B cell (primary cell): Measurements from ENCODE around the gene PYHIN1. TPM values are rescaled to one million over a fixed set of nuclear protein-coding genes. Genes with fewer than 3 reads are reported as not detected.

ENCODE experiments used
- ATAC-seq: fragments of 200-7000 bp; cut with Tn5 transposase; one replicate; pipeline ENCODE4 v1.10.0; 2021; ENCODE audit warnings: low read depth, mild to moderate bottlenecking, moderate number of reproducible peaks, moderate library complexity
- CTCF ChIA-PET: fragments of 350-600 bp; sonication (Branson Sonifier 250); formaldehyde crosslinking; loops from one replicate; lab custom pipeline; 2021; ENCODE audit warnings: antibody characterized with exemption, inconsistent platforms; lab: Charles Lee
- POLR2A ChIA-PET: fragments of 350-600 bp; sonication (Branson Sonifier 250); formaldehyde crosslinking; loops from one replicate; lab custom pipeline; 2021; ENCODE audit warnings: antibody characterized with exemption; lab: Charles Lee
- DNase-seq: peaks from one replicate; pipeline ENCODE4 v3.0.0; 2013
- H2AFZ ChIP-seq: 2 replicates; pipeline ENCODE4 v1.6.1; 2012; ENCODE audit warnings: mild to moderate bottlenecking, low read depth, low read length; ENCODE audit not compliant: insufficient read depth, poor library complexity, severe bottlenecking
- H3K27ac ChIP-seq, 2 donors: 1 replicate in 1 of 2; 2 replicates in 1 of 2; pipeline ENCODE4 v1.5.1; 2012 to 2013; ENCODE audit warnings: low read length in 2 of 2, mild to moderate bottlenecking in 2 of 2, moderate library complexity in 1 of 2
- H3K27me3 ChIP-seq, 4 experiments: fragments of 200-600 bp in 1 of 4; sonication (generic) in 1 of 4; replicated peaks in 1 of 4; 1 replicate in 2 of 4; 2 replicates in 2 of 4; pipeline versions ENCODE4 v1.6.1 to v1.7.0; 2013 to 2016; ENCODE audit warnings: low read length in 3 of 4, mild to moderate bottlenecking in 2 of 4, mixed read lengths in 1 of 4, moderate library complexity in 1 of 4; ENCODE audit not compliant: insufficient read depth in 4 of 4, control insufficient read depth in 3 of 4; ENCODE audit errors: control extremely low read depth in 1 of 4
- H3K36me3 ChIP-seq, 2 experiments: replicated peaks in 1 of 2; 1 replicate in 1 of 2; 2 replicates in 1 of 2; pipeline versions ENCODE4 v1.6.1 to v1.7.1; 2013; ENCODE audit warnings: low read length in 1 of 2; ENCODE audit not compliant: insufficient read depth in 2 of 2, control insufficient read depth in 1 of 2; ENCODE audit errors: control extremely low read depth in 1 of 2, extremely low read depth in 1 of 2
- H3K4me1 ChIP-seq, 2 donors: fragments of 200-600 bp in 1 of 2; sonication (generic) in 1 of 2; 1 replicate in 1 of 2; 2 replicates in 1 of 2; pipeline versions ENCODE4 v1.5.1 to v1.6.1; 2013 to 2017; ENCODE audit warnings: low read length in 2 of 2; ENCODE audit not compliant: control insufficient read depth in 2 of 2, insufficient read depth in 2 of 2
- H3K4me2 ChIP-seq: replicated peaks from 2 replicates; pipeline ENCODE3; 2012; ENCODE audit warnings: mild to moderate bottlenecking, low read depth, low read length; ENCODE audit not compliant: poor library complexity, severe bottlenecking
- H3K4me3 ChIP-seq, 5 experiments: fragments of 200-600 bp in 1 of 5; sonication (generic) in 1 of 5; 1 replicate in 3 of 5; 2 replicates in 2 of 5; pipeline versions ENCODE4 v1.5.1 to v1.7.0; 2011 to 2016; ENCODE audit warnings: low read length in 4 of 5, mild to moderate bottlenecking in 4 of 5, low read depth in 2 of 5, control low read depth in 1 of 5, moderate library complexity in 1 of 5; ENCODE audit not compliant: insufficient read depth in 1 of 5; ENCODE audit errors: control extremely low read depth in 1 of 5, extremely low read depth in 1 of 5
- H3K79me2 ChIP-seq: fragments of 200-600 bp; sonication (generic); one replicate; pipeline ENCODE4 v1.6.0; 2016; ENCODE audit warnings: low read length; ENCODE audit not compliant: control insufficient read depth, insufficient read depth
- H3K9ac ChIP-seq: fragments of 200-600 bp; sonication (generic); 2 replicates; pipeline ENCODE4 v1.6.1; 2017; ENCODE audit warnings: mild to moderate bottlenecking, low read length, moderate library complexity
- H3K9me3 ChIP-seq, 3 donors: one replicate each; pipeline versions ENCODE4 v1.6.1 to v1.7.1; 2013; ENCODE audit warnings: low read length in 2 of 3; ENCODE audit not compliant: control insufficient read depth in 2 of 3, insufficient read depth in 1 of 3; ENCODE audit errors: control extremely low read depth in 1 of 3
- H4K20me1 ChIP-seq: 2 replicates; pipeline ENCODE4 v1.6.0; 2012; ENCODE audit warnings: mild to moderate bottlenecking, low read length; ENCODE audit not compliant: insufficient read depth, control insufficient read depth, poor library complexity, severe bottlenecking
- H3K27ac Mint-ChIP-seq: one replicate; pipeline ENCODE4 v1.8.0; 2021; ENCODE audit warnings: mixed read lengths
- H3K27me3 Mint-ChIP-seq: one replicate; pipeline ENCODE4 v1.8.0; 2021; ENCODE audit warnings: mixed read lengths
- H3K4me1 Mint-ChIP-seq: one replicate; pipeline ENCODE4 v1.8.0; 2021; ENCODE audit warnings: mixed read lengths
- H3K4me3 Mint-ChIP-seq: one replicate; pipeline ENCODE4 v1.8.0; 2021; ENCODE audit warnings: mixed read lengths
- H3K9me3 Mint-ChIP-seq: one replicate; pipeline ENCODE4 v1.8.0; 2022; ENCODE audit warnings: mixed read lengths; ENCODE audit not compliant: insufficient read depth
- CTCF ChIP-seq: fragments of 200-600 bp; IDR thresholded peaks from one replicate; pipeline ENCODE4 v1.8.0; 2022; ENCODE audit warnings: antibody characterized with exemption, mild to moderate bottlenecking
- EZH2 ChIP-seq: IDR thresholded peaks from 2 replicates; pipeline ENCODE4 v1.6.1; 2012; ENCODE audit warnings: borderline replicate concordance, low read depth, mild to moderate bottlenecking, moderate library complexity, low read length; ENCODE audit not compliant: insufficient read depth, poor library complexity, severe bottlenecking
- WGBS: methylation state at CpG from one replicate; pipeline ENCODE4 v1.1.5; 2013; ENCODE audit warnings: missing lambda C conversion rate; ENCODE audit not compliant: insufficient coverage; 5-methylcytosine and 5-hydroxymethylcytosine counted together
- intact Hi-C: fragments of 100-400 bp; cut with micrococcal nuclease; formaldehyde crosslinking; loops from one replicate; pipeline ENCODE4 v1.10.0; 2022
- polyA plus RNA-seq: library from polyadenylated mRNA; depleted of rRNA; stranded (reverse); fragments of >200 nt; gene quantifications from 2 replicates; pipeline ENCODE4 v1.2.3, GENCODE V29; 2012
- total RNA-seq, 2 donors: library from RNA; stranded (reverse); fragments of 120-200 nt in 1 of 2; gene quantifications; 1 replicate in 1 of 2; 2 replicates in 1 of 2; pipeline versions ENCODE4 v1.2.3 to v1.2.4, GENCODE V29; 2013 to 2022

PYHIN1 gene
- total and polyA plus RNA-seq, 2 donors (not counting 1 experiment from before 2014, with no cell fraction given) = 8.6 to 13.9 TPM

DNA sequence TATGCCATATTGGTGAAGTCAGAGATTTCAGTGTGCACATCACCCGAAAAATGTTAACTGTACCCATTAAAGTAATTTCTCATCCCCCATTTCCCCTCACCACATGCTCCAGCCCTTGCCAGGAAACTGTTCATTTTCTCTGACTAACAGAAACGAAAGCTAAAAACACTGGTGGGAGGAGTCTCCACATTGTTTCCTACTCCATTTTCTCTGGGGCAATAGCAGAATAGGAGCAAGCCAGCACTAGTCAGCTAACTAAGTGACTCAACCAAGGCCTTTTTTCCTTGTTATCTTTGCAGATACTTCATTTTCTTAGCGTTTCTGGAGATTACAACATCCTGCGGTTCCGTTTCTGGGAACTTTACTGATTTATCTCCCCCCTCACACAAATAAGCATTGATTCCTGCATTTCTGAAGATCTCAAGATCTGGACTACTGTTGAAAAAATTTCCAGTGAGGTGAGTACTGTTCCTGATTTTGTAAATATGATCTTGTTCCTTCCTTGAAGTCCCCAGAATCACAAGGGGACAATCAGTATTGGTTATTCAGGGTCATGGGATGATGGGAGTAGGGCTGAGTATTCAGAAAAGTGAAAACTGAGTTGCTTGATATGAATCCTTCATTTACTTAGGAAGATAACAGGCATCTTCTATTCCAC is 78.5 kb downstream of the PYHIN1 start, which contains the start of gene IFI16:
Gene IFI16, plus strand, starts transcription at position 204 of the 658 bp plus-strand sequence. CDS start 4,774 bp downstream, outside the sequence.
- H3K4me1 Mint-ChIP-seq = peaks cover 67% of the 10 kb centered on the region
- Histone ChIP-seq H2AFZ (peak within 1 kb of the TSS; percentile 59), H3K27me3 (no peaks in the 10 kb centered on the region)

More for the DNA sequence above, 78.5 kb downstream of the PYHIN1 start, which contains the start of gene IFI16:
- H3K4me3 ChIP-seq = peak within 1 kb of the TSS; percentile 71 to 100 (median 91)
- peak; percentile 70 for ATAC-seq
- Mint-ChIP-seq H3K27ac (peak within 1 kb of the TSS; percentile 94), H3K27me3 (no peaks in the 10 kb centered on the region), H3K9me3 (no peaks in the 10 kb centered on the region), H3K4me3 (peak within 1 kb of the TSS; percentile 98)
- ChIA-PET POLR2A (interaction anchor here (0.5 to 3.2 kb wide), 6 partner anchors 16 to 895 kb away, joined by 3 to 14 read pairs (median 4); partner anchors contain the start of gene AIM2), CTCF (interaction anchor here (0.8 to 3.4 kb wide), 9 partner anchors 10 to 680 kb away, joined by 3 to 23 read pairs (median 3); no protein-coding TSS in a partner anchor)
- peak within 1 kb of the TSS; percentile 85 for H3K4me2 ChIP-seq
- H3K4me1 ChIP-seq = peaks cover 56 to 59% of the 10 kb centered on the region in 2 donors
- H3K9me3 ChIP-seq = no peaks in the 10 kb centered on the region
- 0% methylated on average over 2 of the region's 5 CpGs for WGBS
- peak within 1 kb of the TSS; percentile 66 to 88 for H3K27ac ChIP-seq
- TF ChIP-seq EZH2 (no peak), CTCF (no peak)
- peak within 1 kb of the TSS; percentile 99 for H3K9ac ChIP-seq
- DNase-seq = peak; percentile 71
- H3K36me3 ChIP-seq = peaks cover 2 to 8% of the 10 kb centered on the region in 2 experiments
- peaks cover 62% of the 10 kb centered on the region for H3K79me2 ChIP-seq
- no peaks in the 10 kb centered on the region for H4K20me1 ChIP-seq
- intact Hi-C loops = loop anchor here (2.0 to 10.0 kb wide), 4 partner anchors 67 to 833 kb away; partner anchors contain the start of genes AIM2, CD1C and OR10T2
